Measurements from ENCODE around the gene RAD51. TPM values are rescaled to one million over a fixed set of nuclear protein-coding genes. Genes with fewer than 3 reads are reported as not detected.
A peak's percentile ranks its signal among the peaks of the same experiment; 100 is the strongest.

The RAD51 gene
- total and polyA plus RNA-seq, 9 of the 15 experiments (the other 6 are each of a cell fraction or from before 2014, with no cell fraction given), result 16.0 to 63.8 (median 34.6) TPM

GRCh38 chr15:40660686-40661085 lies 34.3 kb upstream of the RAD51 start (continued):
- TF ChIP-seq PBX2 (CRISPR knock-in tag; IDR thresholded peaks at IDR 0.05; ENCODE audit: low read depth), result no peak
- 0 out of 2 replicates have a peak, but pooled peaks have one; percentile 12 for TF ChIP-seq PBX2 (tag; conservative IDR thresholded peaks at IDR 0.05; ENCODE audit: low read depth)
- TF ChIP-seq ARID1B (IDR thresholded peaks at IDR 0.05), result peak; percentile 24; the same call in 1 of the 2 replicates
- peak; percentile 18; the same call in 1 of the 2 replicates for TF ChIP-seq TAL1 (IDR thresholded peaks at IDR 0.05)
- TF ChIP-seq ZNF696 (CRISPR knock-in tag; conservative IDR thresholded peaks at IDR 0.05), result no peak
- TF ChIP-seq ZNF431 (CRISPR knock-in tag; IDR thresholded peaks at IDR 0.05), result no peak
- TF ChIP-seq TCF3 (CRISPR knock-in tag; IDR thresholded peaks at IDR 0.05), result peak; percentile 45; the same call in 1 of the 2 replicates

GRCh38 chr15:40664909-40665308 lies 30.1 kb upstream of the RAD51 start:
- Histone ChIP-seq H4K20me1 (replicated peaks; ENCODE audit: control insufficient read depth, insufficient read depth, low read length) (no peaks in the 10 kb centered on the region), H3K9me1 (ENCODE audit: control insufficient read depth, insufficient read depth, low read length) (no peaks in the 10 kb centered on the region), H3K9ac (ENCODE audit: insufficient read depth in 1 of 2, low read depth in 2 of 2, low read length in 2 of 2) (no peak overlapping the region), H3K9me3 (replicated peaks; ENCODE audit: control insufficient read depth, insufficient read depth, low read depth, low read length) (no peaks in the 10 kb centered on the region; the same call in 1 of the 2 replicates), H2AFZ (ENCODE audit: low read depth, low read length) (no peak overlapping the region), H3K4me3 (no peak overlapping the region), H3K4me2 (ENCODE audit: insufficient read depth, low read length) (no peak overlapping the region), H3K4me1 (replicated peaks in 1 of 2; ENCODE audit: control insufficient read depth in 2 of 2, insufficient read depth in 2 of 2, low read length in 2 of 2) (no peaks in the 10 kb centered on the region; a peak in 2 of 5 replicates), H3K36me3 (ENCODE audit: control insufficient read depth, insufficient read depth, low read length) (peaks cover 30% of the 10 kb centered on the region), H3K27ac (ENCODE audit: extremely low read depth, low read depth, low read length) (no peak overlapping the region), H3K79me2 (ENCODE audit: control insufficient read depth, insufficient read depth, low read length) (no peaks in the 10 kb centered on the region), H3K27me3 (ENCODE audit: control insufficient read depth in 2 of 2, insufficient read depth in 2 of 2, low read length in 2 of 2) (no peaks in the 10 kb centered on the region)
- POLR2A ChIA-PET, result interaction anchor here (0.9 to 1.3 kb wide), 3 partner anchors 9 to 338 kb away, joined by 4 read pairs; no protein-coding TSS in a partner anchor
- CTCF ChIA-PET (ENCODE audit: low intra/inter-chr PET ratio), result no interaction called here
- DNase-seq (ENCODE audit: extremely low read depth in 1 of 4, low spot score in 3 of 4) (peak in 1 of 4 experiments; percentile 38), ATAC-seq (peak; percentile 66), FAIRE-seq (peak; percentile 37)
- in situ Hi-C loops (cut with MboI) (no loop called here), intact Hi-C loops (cut with micrococcal nuclease) (no loop called here)
- whole genome bisulfite sequencing (ENCODE audit: insufficient coverage, low coverage, missing lambda C conversion rate), result 48% methylated on average over 7 of the region's 7 CpGs
- no TSS peak for BruUV-seq (replicated peaks)
- TF ChIP-seq ZNF449 (CRISPR knock-in tag; IDR thresholded peaks at IDR 0.05) (no peak), RHOXF2B (CRISPR knock-in tag; conservative IDR thresholded peaks at IDR 0.05) (no peak), NFATC3 (IDR thresholded peaks at IDR 0.05) (no peak), CREB5 (CRISPR knock-in tag; IDR thresholded peaks at IDR 0.05) (no peak), SIX5 (IDR thresholded peaks at IDR 0.05; ENCODE audit: borderline replicate concordance in 1 of 2, insufficient read depth in 1 of 2, low read depth in 1 of 2, low read length in 2 of 2) (no peak), ZBTB8A (IDR thresholded peaks at IDR 0.05; ENCODE audit: partially characterized antibody) (no peak), TRIM24 (IDR thresholded peaks at IDR 0.05) (peak in 1 of 2 experiments; percentile 39; a peak in 1 of 4 replicates), JUN (IDR thresholded peaks at IDR 0.05; ENCODE audit: borderline replicate concordance, low read depth, low read length) (no peak), JUN (CRISPR knock-in tag; IDR thresholded peaks at IDR 0.05; ENCODE audit: borderline replicate concordance) (no peak)
